Cardiac septum (tissue), 1 donor: ENCODE results near the gene KIF9. TPM values are rescaled to one million over a fixed set of nuclear protein-coding genes. Genes with fewer than 3 reads are reported as not detected.
"Not testable (repeated sequence)": the region's sequence is repeated elsewhere in the genome, so short reads cannot be mapped to it uniquely, and the experiment has no call there.

Source experiments
- DNase-seq: peaks from one replicate; pipeline ENCODE4 v3.0.0-alpha.2; 2020; ENCODE audit warnings: low spot score
- intact Hi-C: fragments of 100-400 bp; cut with DNase I; formaldehyde crosslinking; loops from one replicate; pipeline ENCODE4 v1.14.0; 2022
- total RNA-seq: library from RNA; stranded (reverse); fragmentation: NEBNext Ultra II Directional; extraction: Animal tissue kit (Norgen Biotek cat#: 25700); gene quantifications from one replicate; pipeline ENCODE4 v1.2.1, GENCODE V29; 2021
- donor health status: DM: no; HTN: no; CAD: no.

The KIF9 gene
- total RNA-seq, 1 donor from 2014 or later: 11.7 TPM

- intact Hi-C loops: no loop called here
- no peak for DNase-seq
Observed at GRCh38 chr3:47261301-47261700, 21.3 kb downstream of the KIF9 start.

DNA sequence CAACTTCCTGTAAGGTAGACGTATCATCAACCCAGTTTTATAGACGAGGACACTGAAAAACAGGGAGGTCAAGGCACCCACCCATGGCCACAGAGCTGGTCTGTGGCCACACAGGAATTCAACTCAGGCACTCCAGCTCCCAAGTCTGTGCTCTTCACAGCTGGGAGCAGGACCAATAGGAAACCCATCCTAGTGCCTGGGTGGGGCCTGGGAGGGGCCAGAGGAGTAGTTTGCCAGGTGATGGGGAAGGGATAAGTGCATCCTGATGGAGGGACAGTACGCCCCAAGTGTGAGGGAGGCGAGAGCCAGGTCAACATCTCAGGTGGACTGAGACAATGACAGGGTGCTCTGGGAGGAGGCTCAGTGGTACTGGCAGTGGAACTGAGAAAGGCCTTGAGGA, 22.0 kb downstream of the KIF9 start:
- intact Hi-C loops: no loop called here
- no peak for DNase-seq

- no peak for DNase-seq
- intact Hi-C loops: no loop called here
Observed at GRCh38 chr3:47259114-47259513, 23.5 kb downstream of the KIF9 start.

DNA sequence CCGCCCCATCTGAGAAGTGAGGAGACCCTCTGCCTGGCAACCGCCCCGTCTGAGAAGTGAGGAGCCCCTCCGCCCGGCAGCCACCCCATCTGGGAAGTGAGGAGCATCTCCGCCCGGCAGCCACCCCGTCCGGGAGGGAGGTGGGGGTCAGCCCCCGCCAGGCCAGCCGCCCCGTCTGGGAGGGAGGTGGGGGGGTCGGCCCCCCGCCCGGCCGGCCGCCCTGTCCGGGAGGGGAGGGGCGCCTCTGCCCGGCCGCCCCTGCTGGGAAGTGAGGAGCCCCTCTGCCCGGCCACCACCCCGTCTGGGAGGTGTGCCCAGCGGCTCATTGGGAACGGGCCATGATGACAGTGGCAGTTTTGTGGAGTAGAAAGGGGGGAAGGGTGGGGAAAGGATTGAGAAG, 26.3 kb downstream of the KIF9 start:
- intact Hi-C loops, DNase-seq: not testable (repeated sequence)

DNA sequence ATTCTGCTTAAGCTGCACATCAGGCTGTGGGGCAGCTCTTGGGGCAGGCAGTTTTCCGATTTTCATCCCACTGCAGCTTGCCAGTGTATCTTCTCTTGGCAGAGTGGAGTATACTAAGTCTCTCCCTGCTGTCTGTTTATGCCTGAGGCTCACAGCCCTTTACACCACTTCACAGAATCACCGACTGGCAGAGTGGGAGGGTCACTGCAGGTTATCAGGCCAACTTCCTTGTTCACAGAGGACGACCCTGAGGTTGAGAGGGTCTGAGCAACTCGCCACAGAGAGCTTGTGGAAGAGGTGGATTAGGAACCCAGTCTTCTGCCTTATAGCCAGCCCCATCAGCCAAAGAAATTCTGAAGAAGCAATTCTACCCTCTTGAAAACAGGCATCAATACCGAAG, 30.9 kb downstream of the KIF9 start:
- DNase-seq: no peak
- intact Hi-C loops: loop anchor here (2.0 to 5.0 kb wide), 2 partner anchors 73 to 121 kb away; no protein-coding TSS in a partner anchor

GRCh38 chr3:47251085-47251484, 31.5 kb downstream of the KIF9 start:
- intact Hi-C loops: loop anchor here (2.0 to 5.0 kb wide), 2 partner anchors 74 to 121 kb away; no protein-coding TSS in a partner anchor
- DNase-seq: not testable (repeated sequence)

DNA sequence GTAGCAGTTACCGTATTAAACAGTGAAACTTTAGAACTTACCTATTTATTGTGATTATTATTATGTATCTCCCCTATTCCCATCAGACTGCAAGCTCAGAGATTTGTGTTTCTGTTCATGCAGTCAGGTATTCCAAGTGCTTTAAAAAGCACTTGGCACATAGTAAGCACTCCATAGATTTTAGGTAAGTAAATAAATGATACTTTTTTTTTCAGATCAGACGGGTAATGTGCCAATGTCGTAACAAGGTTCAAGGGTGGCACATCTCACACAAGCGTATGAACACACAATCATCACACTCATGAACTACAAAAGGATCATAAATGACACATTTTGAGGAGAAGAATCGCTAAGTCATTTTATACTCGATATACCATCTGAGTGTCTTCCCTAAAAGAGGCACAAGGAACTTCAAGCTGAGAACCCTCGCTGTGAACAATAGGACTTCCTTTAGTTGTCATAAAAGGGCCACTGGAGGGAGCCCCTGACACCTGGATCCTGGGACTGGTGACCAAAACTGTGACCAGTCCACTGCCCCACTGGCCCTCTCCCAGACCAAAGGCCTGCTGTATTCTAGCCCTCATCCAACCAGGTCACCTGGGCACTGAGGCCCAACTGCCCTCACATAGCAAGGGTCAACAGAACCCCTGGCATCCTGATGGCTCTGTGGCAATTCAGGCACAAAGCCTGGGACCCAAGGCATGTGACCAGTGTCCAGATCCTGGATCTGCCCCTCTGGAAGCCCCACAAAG, 32.1 kb downstream of the KIF9 start:
- intact Hi-C loops: loop anchor here (2.0 to 5.0 kb wide), 2 partner anchors 74 to 122 kb away; no protein-coding TSS in a partner anchor
- DNase-seq: no peak

DNA sequence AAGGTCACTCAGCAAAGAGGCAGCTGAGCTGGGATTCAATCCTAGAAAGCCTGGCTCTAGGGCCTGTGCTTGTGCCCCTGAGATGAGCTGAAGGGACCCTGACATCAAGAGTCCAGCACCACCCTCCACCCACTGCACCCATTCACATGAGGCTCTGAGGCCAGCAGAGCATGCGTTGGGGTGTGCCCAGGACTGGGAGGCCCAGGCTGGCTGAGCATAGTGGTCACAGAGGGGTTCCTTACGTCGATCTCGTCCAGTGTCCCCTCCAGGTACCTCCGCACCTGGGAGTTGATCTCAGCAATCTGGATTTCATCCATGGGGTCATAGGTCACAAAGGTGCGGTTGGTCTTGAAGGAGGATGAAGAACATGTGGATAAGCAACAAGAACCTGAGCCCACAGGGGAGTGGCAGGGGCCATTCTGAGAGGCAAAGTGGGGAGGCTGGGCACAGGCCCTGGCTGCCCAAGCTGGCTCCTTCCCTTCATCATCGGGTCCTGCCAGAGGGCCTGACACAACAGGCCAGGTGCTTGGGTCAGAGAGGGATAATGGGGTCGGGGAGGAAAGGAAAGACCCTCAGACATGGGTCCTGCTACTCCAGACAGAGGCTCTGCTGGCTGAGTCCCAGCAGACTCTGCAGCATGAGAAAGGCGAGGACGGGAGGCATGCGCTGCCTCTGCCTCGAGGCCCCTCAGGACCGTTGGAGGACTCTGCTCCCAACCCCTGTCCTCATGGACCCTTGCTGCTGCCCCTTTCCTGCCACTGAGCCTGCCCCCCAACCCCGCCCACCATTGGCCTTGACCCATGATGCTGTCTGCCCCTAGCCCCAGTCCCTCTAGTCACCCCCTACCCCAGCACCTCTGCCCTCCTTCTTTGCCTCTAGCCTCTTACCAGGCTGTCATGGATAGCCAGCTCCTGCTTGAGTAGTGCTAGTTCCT, 35.2 kb downstream of the KIF9 start:
- intact Hi-C loops: no loop called here
- DNase-seq: no peak

- no peak for DNase-seq
- intact Hi-C loops: no loop called here
Observed at GRCh38 chr3:47245271-47245670, 37.3 kb downstream of the KIF9 start.

DNA sequence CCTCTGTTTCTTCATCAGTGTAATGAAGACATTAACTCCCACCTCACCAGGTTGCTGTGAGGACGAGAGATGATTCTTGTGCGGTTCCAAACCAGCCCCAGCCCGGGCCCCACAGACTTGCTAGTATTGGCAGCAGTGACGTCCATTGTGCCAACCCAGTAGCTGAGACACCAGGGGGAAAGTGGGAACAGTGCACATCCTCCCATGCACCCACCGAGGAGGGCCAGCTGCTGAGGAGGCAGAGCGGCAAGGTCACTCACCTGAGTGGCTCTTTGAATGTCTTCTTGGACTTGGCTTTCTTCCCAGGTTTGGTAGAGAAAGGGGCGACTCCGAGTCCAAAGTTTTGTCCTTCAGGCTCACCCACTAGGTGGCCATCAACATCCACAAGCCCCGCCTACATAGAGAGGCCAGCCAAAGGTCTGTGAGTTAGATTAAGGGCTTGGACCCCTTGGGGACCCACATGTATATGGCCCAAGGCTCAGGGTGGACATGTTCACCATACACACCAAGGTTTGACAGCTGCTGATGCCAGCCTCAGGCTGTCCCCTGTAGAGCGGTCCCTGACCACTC, 38.0 kb downstream of the KIF9 start:
- DNase-seq: no peak
- intact Hi-C loops: no loop called here

DNA sequence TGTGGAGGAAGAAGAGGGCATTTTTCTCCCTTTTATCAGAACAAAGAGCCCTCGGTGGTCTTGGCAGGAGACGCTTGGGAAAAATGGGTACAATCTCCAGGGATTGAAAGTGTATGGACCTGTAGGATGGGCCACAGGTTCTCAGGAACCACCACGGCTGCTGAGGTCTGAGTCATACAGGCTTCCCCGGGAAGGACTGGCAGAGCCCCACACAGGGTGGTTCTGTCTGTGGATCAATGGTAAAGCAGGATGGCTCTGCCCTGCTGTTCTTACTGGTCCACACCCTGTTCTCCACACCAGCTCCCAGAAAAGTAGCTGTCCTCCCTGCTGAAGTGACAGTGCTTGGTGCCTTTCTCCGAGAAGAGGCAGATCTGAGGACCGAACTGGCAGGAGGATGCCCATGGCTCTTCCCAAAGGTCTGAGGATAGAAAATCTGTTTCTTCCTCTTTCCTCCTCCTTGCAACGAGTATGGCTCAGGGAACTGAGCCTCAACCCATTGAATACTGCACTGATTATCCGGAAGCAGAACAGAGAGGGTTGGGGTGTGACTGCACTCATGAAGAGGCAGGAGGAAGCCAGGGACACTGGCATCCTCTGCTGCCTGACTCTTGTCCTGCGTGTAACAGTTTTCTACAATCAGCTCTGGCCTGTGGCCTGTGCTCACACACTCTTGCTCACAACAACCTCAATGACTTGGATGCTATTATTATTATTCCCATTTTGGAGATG, 39.0 kb downstream of the KIF9 start:
- no peak for DNase-seq
- intact Hi-C loops: no loop called here

GRCh38 chr3:47239929-47240328, 42.7 kb downstream of the KIF9 start:
- intact Hi-C loops: no loop called here
- no peak for DNase-seq

- no peak for DNase-seq
- intact Hi-C loops: no loop called here
Observed at GRCh38 chr3:47238017-47238416, 44.6 kb downstream of the KIF9 start.

DNA sequence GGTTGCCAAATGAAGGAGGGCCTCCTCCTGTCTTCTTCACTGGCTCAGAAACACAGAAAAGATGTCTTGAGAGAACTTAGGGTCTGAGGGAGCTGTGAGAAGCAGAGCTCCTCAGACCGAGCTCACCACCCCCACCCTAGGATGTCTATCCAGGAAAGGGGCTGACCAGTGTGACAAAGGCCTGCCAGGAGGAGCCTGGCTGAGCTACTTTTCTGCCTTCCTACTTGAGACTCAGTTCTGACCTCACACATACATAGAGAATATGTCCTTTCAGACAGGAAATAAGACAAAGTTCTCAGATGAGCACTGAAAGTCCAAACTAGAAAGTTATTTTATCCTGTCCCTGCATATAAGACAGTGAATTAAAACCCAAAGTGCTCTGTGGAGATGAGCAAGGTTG, 54.5 kb downstream of the KIF9 start:
- DNase-seq: no peak
- intact Hi-C loops: no loop called here

- intact Hi-C loops: no loop called here
Observed at GRCh38 chr3:47227678-47228077, 54.9 kb downstream of the KIF9 start.

DNA sequence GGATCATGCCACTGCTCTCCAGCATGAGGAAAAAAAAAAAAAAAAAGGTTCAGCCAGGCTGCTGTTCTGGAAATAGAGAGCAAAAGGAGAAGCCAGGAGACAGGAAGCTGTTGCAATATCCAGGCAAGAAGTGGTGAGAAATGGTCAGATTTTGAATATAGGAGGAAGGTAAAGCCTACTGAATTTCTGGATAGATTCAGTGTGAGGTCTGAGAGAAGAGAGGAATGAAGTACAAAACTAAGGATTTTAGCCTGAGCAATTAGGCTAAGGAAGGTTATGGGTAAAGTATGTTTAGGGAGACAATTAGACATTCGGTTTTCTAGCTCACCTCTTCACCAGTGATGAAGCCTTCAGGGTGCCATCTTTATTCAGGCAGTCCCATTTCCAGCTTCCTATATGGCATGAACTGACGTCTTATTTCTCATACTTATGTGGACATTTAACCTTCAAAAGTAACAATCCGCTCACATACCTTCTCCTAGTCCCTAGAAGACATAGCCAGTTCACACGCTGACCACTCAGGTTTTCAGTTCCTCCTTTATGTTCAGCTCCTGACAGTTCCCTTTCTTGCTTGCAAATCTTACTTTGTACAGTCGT, 57.2 kb downstream of the KIF9 start:
- no peak for DNase-seq

More at GRCh38 chr3:47227678-47228077, 54.9 kb downstream of the KIF9 start:
- DNase-seq: no peak

DNA sequence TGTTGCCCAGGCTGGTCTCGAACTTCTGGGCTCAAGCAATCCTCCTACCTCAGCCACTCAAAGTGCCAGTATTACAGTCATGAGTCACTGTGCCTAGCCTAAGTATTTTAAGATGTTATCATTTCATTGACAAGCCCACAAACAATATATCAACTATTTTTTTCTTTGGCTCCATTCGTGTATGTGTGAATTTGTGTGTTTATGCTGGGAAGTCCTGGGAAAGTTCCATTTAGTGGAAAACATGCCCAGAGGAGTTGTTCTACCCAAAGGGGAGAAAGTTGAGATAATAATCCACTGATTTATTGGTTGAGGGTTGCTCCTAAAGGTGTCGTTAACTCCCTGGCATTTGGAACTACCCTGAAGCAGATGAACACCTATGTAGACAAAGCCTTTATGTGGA, 58.8 kb downstream of the KIF9 start:
- DNase-seq: no peak
- intact Hi-C loops: no loop called here

More for the DNA sequence above, 57.2 kb downstream of the KIF9 start:
- intact Hi-C loops: no loop called here

- intact Hi-C loops: no loop called here
- DNase-seq: no peak
Observed at GRCh38 chr3:47221798-47222197, 60.8 kb downstream of the KIF9 start.

DNA sequence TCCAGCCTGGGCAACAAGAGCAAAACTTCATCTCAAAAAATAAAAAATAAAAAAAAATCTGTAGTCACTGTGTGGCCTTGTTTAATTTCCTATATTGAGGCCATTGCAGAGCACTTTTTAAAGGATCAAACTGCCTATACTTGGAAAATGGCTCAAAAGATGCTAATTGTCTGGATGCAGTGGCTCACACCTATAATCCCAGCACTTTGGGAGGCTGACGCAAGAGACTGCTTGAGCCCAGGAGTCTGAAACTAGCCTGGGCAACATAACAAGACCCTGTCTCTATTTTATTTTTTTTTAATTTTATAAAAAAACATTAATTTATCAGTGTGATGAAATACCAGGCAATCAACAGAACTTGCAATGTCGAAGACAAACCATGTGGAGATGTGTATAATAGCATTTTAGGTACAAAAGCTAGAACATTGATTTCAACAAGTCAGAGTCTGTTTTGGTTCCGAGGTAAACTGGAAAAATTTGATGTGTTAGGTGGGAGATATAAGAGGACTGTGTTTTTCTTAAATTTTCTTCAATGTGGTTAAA, 71.7 kb downstream of the KIF9 start:
- no peak for DNase-seq
- intact Hi-C loops: no loop called here
